Posterior cingulate gyrus (tissue), 11 donors: ENCODE data around the gene ZNF594.
"Not testable (repeated sequence)": the region's sequence is repeated elsewhere in the genome, so short reads cannot be mapped to it uniquely, and the experiment has no call there.

Experiments
- DNase-seq, 10 donors: peaks; one replicate each; pipeline versions ENCODE4 v3.0.0 to v3.0.0-alpha.2; 2020 to 2021; ENCODE audit warnings: mixed read lengths in 3 of 10
- intact Hi-C: fragments of 100-400 bp; cut with DNase I; formaldehyde crosslinking; loops from one replicate; pipeline ENCODE4 v1.15.1; 2023

ZNF594 gene

GRCh38 chr17:5191541-5192417 lies at the start of gene ZNF594:
ZNF594 (minus strand) TSS chr17:5191868; CDS start chr17:5184256, 7,612 bp downstream.
- intact Hi-C loops = loop anchor here (5.0 kb wide), 2 partner anchors 46 to 79 kb away; partner anchors contain the start of gene ZNF232
- peak; percentile 93 to 99 (median 96) for DNase-seq

- intact Hi-C loops = loop anchor here (5.0 kb wide), 1 partner anchor 47 kb away; the partner anchor contains the start of gene ZNF594
- peak in 1 of 10 donors; percentile 6 for DNase-seq
Observed at GRCh38 chr17:5239769-5240168, 48.1 kb upstream of the ZNF594 start.

GRCh38 chr17:5238333-5238732 lies 46.7 kb upstream of the ZNF594 start:
- intact Hi-C loops = loop anchor here (5.0 kb wide), 1 partner anchor 46 kb away; the partner anchor contains the start of gene ZNF594
- DNase-seq = peak in 1 of 10 donors; percentile 10

GRCh38 chr17:5237541-5238016 lies 45.9 kb upstream of the ZNF594 start:
- peak in 4 of 10 donors; percentile 16 to 76 (median 26) for DNase-seq
- intact Hi-C loops = loop anchor here (5.0 kb wide), 1 partner anchor 45 kb away; the partner anchor contains the start of gene ZNF594

GRCh38 chr17:5236938-5237540 lies 45.4 kb upstream of the ZNF594 start:
- no peak for DNase-seq
- intact Hi-C loops = loop anchor here (5.0 kb wide), 1 partner anchor 45 kb away; the partner anchor contains the start of gene ZNF594

- peak in 3 of 10 donors; percentile 14 to 85 (median 35) for DNase-seq
- intact Hi-C loops = loop anchor here (5.0 kb wide), 1 partner anchor 43 kb away; the partner anchor contains the start of gene ZNF594
Observed at GRCh38 chr17:5234645-5235576, 43.2 kb upstream of the ZNF594 start, which contains the start of gene SCIMP. SCIMP (minus strand) TSS chr17:5234860; CDS start chr17:5234755, 105 bp downstream.

- DNase-seq = peak in 1 of 10 donors; percentile 25
- intact Hi-C loops = not testable (repeated sequence)
Observed at GRCh38 chr17:5233492-5233891, 41.8 kb upstream of the ZNF594 start.

GRCh38 chr17:5226940-5227878 lies 35.5 kb upstream of the ZNF594 start:
- intact Hi-C loops = no loop called here
- DNase-seq = no peak

- DNase-seq = no peak
- intact Hi-C loops = no loop called here
Observed at GRCh38 chr17:5225668-5226457, 34.2 kb upstream of the ZNF594 start.

GRCh38 chr17:5221912-5222311 lies 30.2 kb upstream of the ZNF594 start:
- DNase-seq, intact Hi-C loops: not testable (repeated sequence)

- intact Hi-C loops = no loop called here
- DNase-seq = no peak
Observed at GRCh38 chr17:5220074-5220473, 28.4 kb upstream of the ZNF594 start.

GRCh38 chr17:5219536-5219935 lies 27.9 kb upstream of the ZNF594 start:
- intact Hi-C loops = no loop called here
- no peak for DNase-seq

- DNase-seq, intact Hi-C loops: not testable (repeated sequence)
Observed at GRCh38 chr17:5217562-5217961, 25.9 kb upstream of the ZNF594 start.

GRCh38 chr17:5211458-5211857 lies 19.8 kb upstream of the ZNF594 start:
- no peak for DNase-seq
- intact Hi-C loops = no loop called here

GRCh38 chr17:5210614-5211252 lies 19.1 kb upstream of the ZNF594 start:
- intact Hi-C loops = no loop called here

GRCh38 chr17:5210091-5210490 lies 18.4 kb upstream of the ZNF594 start:
- DNase-seq = peak in 1 of 10 donors; percentile 8
- intact Hi-C loops = no loop called here

More at GRCh38 chr17:5210614-5211252, 19.1 kb upstream of the ZNF594 start:
- no peak for DNase-seq

- intact Hi-C loops = no loop called here
- peak in 1 of 10 donors; percentile 14 for DNase-seq
Observed at GRCh38 chr17:5209396-5209795, 17.7 kb upstream of the ZNF594 start.
